OCI-LY7 (cell line): ENCODE measurements around the gene ADGRF4. TPM values are rescaled to one million over a fixed set of nuclear protein-coding genes. Genes with fewer than 3 reads are reported as not detected.

Experiments
- BruUV-seq: library from RNA; stranded (reverse); fragments of 400-500 nt; replicated peaks from 2 replicates; lab custom pipeline; 2021; lab: Mats Ljungman, UMichigan
- CTCF ChIA-PET: fragments of 300-600 bp; sonication (Branson Sonifier 250); formaldehyde crosslinking; loops from one replicate; lab custom pipeline; 2022; ENCODE audit warnings: antibody characterized with exemption; ENCODE audit not compliant: unreplicated experiment; lab: Charles Lee
- POLR2A ChIA-PET: fragments of 300-600 bp; sonication (Branson Sonifier 250); formaldehyde crosslinking; loops from one replicate; lab custom pipeline; 2022; ENCODE audit warnings: antibody characterized with exemption; lab: Charles Lee
- DNase-seq: peaks from one replicate; pipeline ENCODE4 v3.0.0-alpha.2; 2015; ENCODE audit warnings: low spot score
- H2AFZ ChIP-seq: fragments of 200-600 bp; sonication (generic), shearing (Covaris generic); 2 replicates; pipeline ENCODE4 v1.6.1; 2014; ENCODE audit warnings: mild to moderate bottlenecking, antibody characterized with exemption, low read length, moderate library complexity
- H3K27ac ChIP-seq: fragments of 200-600 bp; sonication (generic); 2 replicates; pipeline ENCODE4 v1.5.1; 2014; ENCODE audit warnings: mixed run types, low read depth, mild to moderate bottlenecking, moderate library complexity, low read length, inconsistent platforms; ENCODE audit not compliant: poor library complexity, severe bottlenecking
- H3K36me3 ChIP-seq: fragments of 200-600 bp; sonication (generic); 2 replicates; pipeline ENCODE4 v1.6.1; 2014; ENCODE audit warnings: mild to moderate bottlenecking, antibody characterized with exemption, low read length, moderate library complexity, mixed read lengths; ENCODE audit not compliant: insufficient read depth
- H3K4me1 ChIP-seq: fragments of 200-600 bp; sonication (generic); 2 replicates; pipeline ENCODE4 v1.5.1; 2014; ENCODE audit warnings: mild to moderate bottlenecking, low read length; ENCODE audit not compliant: insufficient read depth, poor library complexity, severe bottlenecking
- H3K4me2 ChIP-seq: fragments of 200-600 bp; sonication (generic); 2 replicates; pipeline ENCODE4 v1.6.1; 2014; ENCODE audit warnings: mild to moderate bottlenecking, low read length
- H3K4me3 ChIP-seq: fragments of 200-600 bp; sonication (generic); 2 replicates; pipeline ENCODE4 v1.5.1; 2014; ENCODE audit warnings: mild to moderate bottlenecking, low read depth, low read length; ENCODE audit not compliant: poor library complexity, severe bottlenecking
- H3K79me2 ChIP-seq: fragments of 200-600 bp; sonication (generic); 2 replicates; pipeline ENCODE4 v1.6.1; 2016; ENCODE audit warnings: low read depth, mild to moderate bottlenecking, low read length, moderate library complexity, mixed read lengths; ENCODE audit not compliant: insufficient read depth
- H3K9me2 ChIP-seq: fragments of 200-600 bp; sonication (generic); 2 replicates; pipeline ENCODE4 v1.6.1; 2016; ENCODE audit warnings: mild to moderate bottlenecking, low read length, mixed read lengths; ENCODE audit not compliant: insufficient read depth
- H3K9me3 ChIP-seq: fragments of 200-600 bp; sonication (generic); 2 replicates; pipeline ENCODE4 v1.6.1; 2014; ENCODE audit warnings: mild to moderate bottlenecking, mixed run types, low read length, mixed read lengths
- H4K20me1 ChIP-seq: fragments of 200-600 bp; sonication (generic); 2 replicates; pipeline ENCODE4 v1.6.1; 2014; ENCODE audit warnings: mild to moderate bottlenecking, antibody characterized with exemption, low read length, moderate library complexity, mixed read lengths; ENCODE audit not compliant: insufficient read depth
- CTCF ChIP-seq: fragments of 200-600 bp; sonication (generic); conservative IDR thresholded peaks from 2 replicates; pipeline ENCODE4 v1.5.1; 2014; ENCODE audit warnings: mild to moderate bottlenecking, antibody characterized with exemption, low read length, moderate library complexity, mixed read lengths
- EZH2phosphoT487 ChIP-seq: fragments of 200-600 bp; sonication (generic); IDR thresholded peaks from 2 replicates; pipeline ENCODE4 v1.6.1; 2018; ENCODE audit warnings: low read depth, borderline replicate concordance, mild to moderate bottlenecking, mixed run types, antibody characterized with exemption, low read length, moderate library complexity, mixed read lengths
- intact Hi-C: fragments of 100-400 bp; cut with micrococcal nuclease; formaldehyde crosslinking; loops from one replicate; pipeline ENCODE4 v1.10.0; 2022; ENCODE audit not compliant: unreplicated experiment
- total RNA-seq, 2 experiments: library from RNA; depleted of rRNA in 1 of 2; stranded (reverse); fragments of >200 nt in 1 of 2; shearing (Covaris generic) in 1 of 2; gene quantifications; 2 replicates each; pipeline ENCODE4 v1.2.3, GENCODE V29; 2014 to 2022

Gene ADGRF4
- total RNA-seq, 2 experiments from 2014 or later: not detected

GRCh38 chr6:47669684-47670513 is 28.5 kb upstream of the ADGRF4 start:
- no peaks in the 10 kb centered on the region for H4K20me1 ChIP-seq
- H2AFZ ChIP-seq: no peak overlapping the region
- TF ChIP-seq CTCF: no peak
- no peak for TF ChIP-seq EZH2phosphoT487
- CTCF ChIA-PET: no interaction called here
- no peaks in the 10 kb centered on the region for H3K36me3 ChIP-seq
- no peaks in the 10 kb centered on the region for H3K9me3 ChIP-seq
- no TSS peak for BruUV-seq
- H3K9me2 ChIP-seq: no peaks in the 10 kb centered on the region
- no peak for DNase-seq
- H3K27ac ChIP-seq: no peak overlapping the region
- no peaks in the 10 kb centered on the region for H3K79me2 ChIP-seq
- H3K4me3 ChIP-seq: no peak overlapping the region
- H3K4me2 ChIP-seq: no peak overlapping the region
- POLR2A ChIA-PET: interaction anchor here (1.0 to 1.4 kb wide), 2 partner anchors 10 to 15 kb away, joined by 3 read pairs; no protein-coding TSS in a partner anchor
- H3K4me1 ChIP-seq: no peaks in the 10 kb centered on the region
- intact Hi-C loops: no loop called here

- intact Hi-C loops: no loop called here
- POLR2A ChIA-PET: interaction anchor here (1.4 kb wide), 1 partner anchor 15 kb away, joined by 3 read pairs; no protein-coding TSS in a partner anchor
Measured at GRCh38 chr6:47670851-47671250, 27.5 kb upstream of the ADGRF4 start.

More at GRCh38 chr6:47670851-47671250, 27.5 kb upstream of the ADGRF4 start:
- Histone ChIP-seq H3K4me2 (no peak overlapping the region), H4K20me1 (no peaks in the 10 kb centered on the region), H2AFZ (no peak overlapping the region), H3K27ac (no peak overlapping the region), H3K9me2 (no peaks in the 10 kb centered on the region), H3K36me3 (no peaks in the 10 kb centered on the region), H3K79me2 (no peaks in the 10 kb centered on the region), H3K4me1 (no peaks in the 10 kb centered on the region), H3K4me3 (no peak overlapping the region), H3K9me3 (no peaks in the 10 kb centered on the region)
- no peak for TF ChIP-seq CTCF
- TF ChIP-seq EZH2phosphoT487: no peak
- no peak for DNase-seq
- BruUV-seq: no TSS peak
- CTCF ChIA-PET: no interaction called here
